T-helper 1 cell (primary cell): ENCODE data around the gene NEURL3.
A peak's percentile ranks its signal among the peaks of the same experiment; 100 is the strongest.
"Not testable (repeated sequence)": the region's sequence is repeated elsewhere in the genome, so short reads cannot be mapped to it uniquely, and the experiment has no call there.

Experiments
- DNase-seq, 5 donors: peaks; one replicate each; pipeline ENCODE4 v3.0.0-alpha.2; 2012 to 2020
- total RNA-seq, 4 donors: gene quantifications; one replicate each; lab custom pipeline; 2026; lab: John Stamatoyannopoulos, UW

Gene NEURL3, protein sequence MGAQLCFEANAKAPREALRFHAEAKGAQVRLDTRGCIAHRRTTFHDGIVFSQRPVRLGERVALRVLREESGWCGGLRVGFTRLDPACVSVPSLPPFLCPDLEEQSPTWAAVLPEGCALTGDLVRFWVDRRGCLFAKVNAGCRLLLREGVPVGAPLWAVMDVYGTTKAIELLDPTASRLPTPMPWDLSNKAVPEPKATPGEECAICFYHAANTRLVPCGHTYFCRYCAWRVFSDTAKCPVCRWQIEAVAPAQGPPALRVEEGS
- total RNA-seq: 0 reads per million in 4 donors

DNA sequence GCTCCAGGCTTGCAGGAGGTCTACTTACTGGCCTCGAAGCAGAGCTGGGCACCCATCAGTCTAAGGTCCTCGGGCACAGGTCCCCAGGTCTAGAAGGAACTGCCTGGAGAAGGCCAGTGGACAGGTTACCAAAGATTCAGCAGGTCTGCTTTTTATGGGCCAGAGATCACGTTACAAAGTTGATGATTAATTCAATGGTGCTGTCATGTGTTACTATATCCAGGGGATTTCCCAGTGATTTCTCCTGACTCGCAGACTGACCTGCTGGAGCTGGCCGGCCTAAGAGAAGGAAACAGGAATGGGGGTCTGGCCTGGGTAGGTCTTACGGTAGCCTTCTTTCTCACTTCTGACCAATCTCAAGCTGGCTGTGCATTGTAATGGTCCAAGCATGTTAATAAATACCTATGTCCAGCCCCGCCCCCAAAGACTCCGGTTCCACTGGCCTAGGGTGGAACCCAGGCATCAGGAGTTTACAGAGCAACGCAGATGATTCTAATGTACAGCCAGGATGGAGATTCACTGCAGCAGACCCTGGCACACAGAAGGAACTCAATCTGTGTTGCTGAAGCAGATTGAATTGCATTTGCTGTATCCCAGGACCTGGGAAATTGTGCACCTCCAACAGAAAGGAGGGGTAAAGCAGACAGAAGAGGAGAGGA lies at the start of gene NEURL3:
Gene NEURL3, minus strand, starts transcription at position 127 of the 659 bp plus-strand sequence. Its CDS starts 71 bp downstream, at position 56.
- DNase-seq: no peak

- peak; percentile 41 to 80 (median 60) for DNase-seq
These were observed 49.4 kb upstream of the NEURL3 start for GRCh38 chr2:96554293-96555145.

- not testable (repeated sequence) for DNase-seq
These were observed 48.8 kb upstream of the NEURL3 start for GRCh38 chr2:96553957-96554292.

- DNase-seq: no peak
These were observed 48.2 kb upstream of the NEURL3 start for GRCh38 chr2:96553176-96553956.

GRCh38 chr2:96552315-96553175 lies 47.4 kb upstream of the NEURL3 start:
- DNase-seq: no peak

GRCh38 chr2:96551605-96552314 lies 46.6 kb upstream of the NEURL3 start:
- no peak for DNase-seq

GRCh38 chr2:96550787-96551604 lies 45.8 kb upstream of the NEURL3 start:
- DNase-seq: no peak

- DNase-seq: no peak
These were observed 45.0 kb upstream of the NEURL3 start for GRCh38 chr2:96549967-96550786.

- DNase-seq: no peak
These were observed 44.3 kb upstream of the NEURL3 start for GRCh38 chr2:96549466-96549785.

DNA sequence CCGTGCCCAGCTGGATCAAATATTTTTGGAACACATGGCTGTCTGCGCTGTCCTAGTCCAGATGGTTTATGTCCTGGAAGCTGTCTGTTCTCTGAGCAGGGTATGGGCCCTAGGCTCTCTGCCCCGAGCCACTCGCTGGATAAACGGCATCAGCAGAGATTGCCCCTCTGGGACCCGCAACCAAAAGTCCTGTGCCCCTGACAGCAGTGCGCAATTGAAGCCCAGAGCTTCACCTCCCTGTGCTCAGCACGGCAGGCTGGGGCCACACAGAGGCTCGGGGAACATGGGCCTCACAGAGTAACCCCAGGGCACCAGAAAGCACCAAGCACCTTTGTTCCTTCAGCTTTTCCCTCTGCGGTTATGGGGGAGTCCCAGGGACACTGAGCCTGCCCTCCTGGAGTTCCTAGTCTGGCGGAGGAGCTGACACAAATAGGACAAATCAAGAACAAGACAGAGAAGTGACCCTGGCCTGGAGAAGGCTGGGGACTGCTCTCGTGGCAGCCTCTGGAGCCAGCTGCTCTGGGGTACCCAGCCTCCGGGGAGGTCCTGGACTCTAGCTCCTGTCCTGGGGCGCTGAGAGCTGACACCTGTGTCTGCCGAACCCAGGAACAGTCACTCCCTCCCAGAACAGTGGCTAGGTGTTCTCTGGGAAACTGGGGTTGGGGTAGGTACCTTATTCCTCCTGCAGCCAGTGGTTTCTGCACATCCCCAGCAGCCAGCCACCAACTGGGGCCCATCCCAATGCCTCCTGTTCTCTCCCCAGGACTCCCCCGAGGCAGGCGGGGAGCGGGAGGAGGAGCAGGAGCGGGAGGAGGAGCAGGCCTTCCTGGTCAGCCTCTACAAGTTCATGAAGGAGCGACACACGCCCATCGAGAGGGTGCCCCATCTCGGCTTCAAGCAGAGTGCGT lies 43.7 kb upstream of the NEURL3 start:
- DNase-seq: no peak

GRCh38 chr2:96547731-96548171 lies 42.6 kb upstream of the NEURL3 start:
- DNase-seq: no peak

DNA sequence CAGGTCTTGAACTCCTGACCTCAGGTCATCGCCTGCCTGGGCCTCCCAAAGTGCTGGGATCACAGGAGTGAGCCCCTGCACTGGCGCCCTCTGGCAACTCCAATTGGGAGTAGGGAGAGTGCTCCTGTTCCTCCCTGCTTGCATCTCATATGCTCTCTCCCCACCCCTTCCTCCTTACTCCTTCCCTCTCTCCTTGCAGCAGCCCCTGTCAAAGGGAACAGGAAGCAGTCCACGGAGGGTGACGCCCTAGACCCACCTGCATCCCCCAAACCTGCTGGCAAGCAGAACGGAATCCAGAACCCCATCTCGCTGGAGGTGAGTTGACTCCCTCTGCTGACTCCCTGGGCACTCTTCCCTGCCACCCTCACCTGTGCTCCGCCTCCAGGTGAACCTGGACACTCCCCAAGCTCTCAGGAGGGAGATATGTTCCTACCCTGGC lies 42.1 kb upstream of the NEURL3 start:
- no peak for DNase-seq

- no peak for DNase-seq
These were observed 41.6 kb upstream of the NEURL3 start for GRCh38 chr2:96546797-96547196.

DNA sequence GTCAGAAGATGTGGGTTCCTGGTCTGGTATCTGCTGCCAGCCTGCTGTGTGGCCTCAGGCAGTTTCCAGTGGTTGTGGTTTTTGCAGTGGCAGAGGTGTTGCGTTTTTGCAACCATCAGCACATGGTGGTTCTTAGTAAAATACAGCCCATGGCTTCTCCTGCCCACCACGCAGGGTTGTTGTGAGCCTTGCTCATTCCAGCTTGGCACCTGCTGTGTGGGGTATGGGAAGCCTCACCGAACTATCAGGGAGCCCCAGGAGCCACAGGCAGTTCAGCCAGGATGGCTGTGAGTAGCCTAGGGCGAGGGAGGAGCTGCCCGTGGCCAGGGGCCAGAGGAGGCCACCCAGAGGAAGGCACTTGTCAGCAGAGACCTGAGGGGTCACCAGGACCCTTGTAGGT lies 41.2 kb upstream of the NEURL3 start:
- peak in 1 of 5 donors; percentile 57 for DNase-seq

GRCh38 chr2:96542357-96542977 lies 37.3 kb upstream of the NEURL3 start:
- DNase-seq: no peak

- DNase-seq: no peak
These were observed 36.4 kb upstream of the NEURL3 start for GRCh38 chr2:96541398-96542152.

GRCh38 chr2:96540136-96540535 lies 35.0 kb upstream of the NEURL3 start:
- no peak for DNase-seq
